Activated CD4-positive, CD25-positive, alpha-beta regulatory T cell treated with anti-CD3 and anti-CD28 coated beads, Interleukin-2, amount 50 U/mL, for 16 hours (primary cell): ENCODE measurements around the gene PAK5.

ENCODE experiments used
- DNase-seq: peaks from one replicate; pipeline ENCODE4 v3.0.0-alpha.2; 2020; ENCODE audit warnings: low read depth, low spot score

The PAK5 gene

DNA sequence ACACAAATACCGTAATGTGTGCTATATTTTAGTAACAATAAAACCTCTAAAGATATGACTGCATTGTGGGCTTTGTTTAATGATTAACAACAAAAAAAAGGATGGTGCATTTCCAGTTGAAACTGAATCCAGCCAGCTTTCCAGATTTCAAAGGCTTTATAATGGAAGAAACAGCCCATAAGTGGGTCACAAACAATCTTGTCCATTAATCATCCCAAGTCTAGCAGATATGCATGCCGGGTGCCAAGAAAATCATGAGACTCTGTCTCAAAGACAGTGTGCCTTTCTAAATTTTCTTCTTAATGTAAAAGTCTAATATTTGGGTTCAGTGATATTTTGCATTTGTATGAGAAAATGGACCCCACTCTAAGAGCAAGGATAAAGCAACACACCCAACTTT is 345.1 kb downstream of the PAK5 start:
- DNase-seq = no peak

DNA sequence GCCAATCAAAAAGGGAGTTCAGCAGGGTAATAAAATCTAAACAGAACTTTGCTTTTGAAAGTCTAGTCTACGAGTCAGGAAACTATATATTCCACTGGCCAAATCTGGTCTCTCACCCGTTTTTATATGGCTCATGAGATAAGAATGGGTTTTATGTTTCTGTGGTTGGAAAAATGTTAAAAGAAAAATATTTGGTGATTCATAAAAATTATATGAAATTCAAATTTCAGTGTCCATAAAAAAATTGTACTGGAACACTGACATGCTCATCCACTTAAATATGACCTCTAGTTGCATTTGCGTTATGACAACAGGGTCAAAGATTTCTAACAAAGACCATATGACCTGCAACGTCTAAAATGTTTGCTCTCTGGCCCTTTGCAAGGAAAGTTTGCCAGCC is 346.8 kb downstream of the PAK5 start:
- no peak for DNase-seq

DNA sequence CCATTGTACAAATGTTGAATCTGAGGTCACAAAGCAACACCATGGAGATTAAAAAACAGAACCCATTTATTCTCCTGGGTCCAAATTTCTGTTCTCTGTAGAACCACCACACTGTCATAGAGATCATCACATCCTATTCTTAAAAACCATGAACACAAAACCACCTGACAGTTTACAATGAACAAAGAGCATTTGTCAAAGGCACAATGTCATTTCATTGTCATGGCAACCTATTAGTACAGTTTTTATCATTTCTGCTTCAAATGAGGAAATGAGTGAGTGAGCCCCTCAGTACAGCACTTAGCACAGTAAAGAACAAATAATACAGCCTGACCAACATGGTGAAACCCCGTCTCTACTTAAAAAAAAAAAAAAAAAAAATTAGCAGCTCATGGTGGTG is 347.6 kb downstream of the PAK5 start:
- DNase-seq = no peak

DNA sequence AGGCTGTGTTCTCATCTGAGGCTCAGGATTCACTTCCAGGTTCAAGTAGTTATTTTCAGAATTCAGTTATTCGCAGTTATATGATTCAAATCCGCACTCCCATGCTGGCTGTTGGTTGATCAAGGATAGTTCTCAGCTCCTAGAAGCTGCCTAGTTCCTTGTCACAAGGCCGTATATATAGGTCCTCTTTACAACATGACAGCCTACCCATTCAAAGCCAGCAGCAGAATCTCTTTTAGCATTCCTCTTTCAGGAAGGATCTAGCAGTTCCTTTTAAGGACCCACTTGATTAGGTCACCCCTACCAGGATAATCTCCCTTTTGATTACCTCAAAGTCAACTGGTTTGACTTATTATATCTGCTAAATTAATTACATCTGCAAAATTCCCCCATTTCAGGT is 348.2 kb downstream of the PAK5 start:
- DNase-seq = no peak

DNA sequence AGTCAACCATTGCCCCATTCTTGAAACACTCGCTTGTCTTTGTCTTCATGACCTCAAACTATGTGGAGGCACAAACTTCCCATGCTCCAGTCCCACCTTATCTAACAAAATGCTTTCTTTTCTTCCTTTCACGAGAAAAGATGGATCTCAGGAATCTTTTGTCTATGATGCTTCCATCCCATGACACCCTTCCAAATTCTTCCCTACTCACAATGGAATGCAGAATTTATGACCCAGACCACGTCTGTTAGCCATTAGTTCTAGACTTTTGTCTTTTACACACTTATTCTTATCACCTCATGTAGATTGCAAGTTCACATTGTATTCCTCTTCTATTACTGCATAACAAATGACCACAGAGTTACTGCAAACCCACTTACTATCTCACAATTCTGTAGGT is 348.7 kb downstream of the PAK5 start:
- DNase-seq = no peak

DNA sequence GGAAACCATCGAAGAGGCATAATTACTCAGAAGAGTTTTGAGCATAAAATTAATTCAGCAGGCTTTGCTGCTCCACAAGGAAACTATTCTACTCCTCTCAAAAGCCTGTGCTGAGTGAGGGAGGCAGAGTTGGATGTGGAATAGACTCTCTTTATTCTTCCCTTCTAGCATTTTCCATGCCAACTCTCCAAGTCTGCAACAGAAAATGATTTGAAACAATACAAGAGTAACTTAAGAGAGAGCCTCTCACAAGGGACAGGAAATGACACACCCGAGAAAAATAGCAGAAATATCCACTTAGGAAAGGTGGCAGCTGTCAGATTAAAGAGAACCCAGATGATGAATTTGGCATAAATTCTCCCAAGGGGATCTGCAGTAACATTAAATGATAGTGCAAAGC is 350.8 kb downstream of the PAK5 start:
- no peak for DNase-seq
